K562 (cell line): ENCODE results near the gene ECM1. TPM values are rescaled to one million over a fixed set of nuclear protein-coding genes. Genes with fewer than 3 reads are reported as not detected.

Experiments used
- ATAC-seq: fragments of 200-7000 bp; cut with Tn5 transposase; 3 replicates; pipeline ENCODE4 v1.9.1; 2020; ENCODE audit warnings: moderate library complexity
- BruUV-seq: library from RNA; stranded (reverse); fragments of 400-500 nt; replicated peaks from 2 replicates; lab custom pipeline; 2021; lab: Mats Ljungman, UMichigan
- CTCF ChIA-PET: fragments of 300-600 bp; formaldehyde crosslinking; extraction: SDS; loops from one replicate; lab custom pipeline; 2021; ENCODE audit warnings: low intra/inter-chr PET ratio; lab: Yijun Ruan, JAX
- POLR2A ChIA-PET: fragments of 300-600, 350-650 bp; sonication (Branson Sonifier 250); formaldehyde crosslinking; extraction: SDS; loops from one replicate; lab custom pipeline; 2021; ENCODE audit warnings: antibody characterized with exemption, inconsistent platforms; lab: Yijun Ruan, JAX
- DNase-seq, 4 experiments: peaks; one replicate each; pipeline versions ENCODE4 v3.0.0 to v3.0.0-alpha.2; 2011 to 2018; ENCODE audit warnings: low spot score in 3 of 4, mixed read lengths in 3 of 4; ENCODE audit errors: extremely low read depth in 1 of 4
- FAIRE-seq: peaks from 2 replicates; lab custom pipeline; 2011; peaks lifted over from hg19 to GRCh38; lab: Jason Lieb, UNC
- H2AFZ ChIP-seq: 2 replicates; pipeline ENCODE4 v1.6.0; 2011; ENCODE audit warnings: low read depth, low read length, control low read depth, inconsistent platforms
- H3K27ac ChIP-seq: fragments of 200-600 bp; 3 replicates; pipeline ENCODE4 v1.8.0; 2011; ENCODE audit warnings: low read depth, mild to moderate bottlenecking, control low read depth, inconsistent platforms, low read length, moderate library complexity, mixed read lengths; ENCODE audit errors: extremely low read depth
- H3K27me3 ChIP-seq, 2 experiments: fragments of 300-600 bp in 1 of 2; 2 replicates in 1 of 2; 3 replicates in 1 of 2; pipeline versions ENCODE4 v1.6.0 to v1.8.0; 2011; ENCODE audit warnings: inconsistent platforms in 2 of 2, low read length in 2 of 2, mild to moderate bottlenecking in 1 of 2, mixed read lengths in 1 of 2, moderate library complexity in 1 of 2; ENCODE audit not compliant: control insufficient read depth in 2 of 2, insufficient read depth in 2 of 2
- H3K36me3 ChIP-seq: fragments of 300-600 bp; 3 replicates; pipeline ENCODE4 v1.8.0; 2011; ENCODE audit warnings: mild to moderate bottlenecking, low read length, inconsistent platforms; ENCODE audit not compliant: control insufficient read depth, insufficient read depth
- H3K4me1 ChIP-seq, 2 experiments: fragments of 200-600 bp in 1 of 2; replicated peaks in 1 of 2; 2 replicates in 1 of 2; 3 replicates in 1 of 2; pipeline versions ENCODE4 v1.5.1 to v1.8.0; 2011; ENCODE audit warnings: inconsistent platforms in 2 of 2, low read length in 2 of 2, mild to moderate bottlenecking in 1 of 2, mixed read lengths in 1 of 2, moderate library complexity in 1 of 2; ENCODE audit not compliant: control insufficient read depth in 2 of 2, insufficient read depth in 2 of 2
- H3K4me2 ChIP-seq: 2 replicates; pipeline ENCODE4 v1.6.1; 2011; ENCODE audit warnings: low read length, control low read depth, inconsistent platforms, mixed read lengths; ENCODE audit not compliant: insufficient read depth
- H3K4me3 ChIP-seq: fragments of 200-600 bp; sonication (generic), shearing (Covaris generic); 2 replicates; pipeline ENCODE4 v1.5.1; 2016; ENCODE audit warnings: control low read depth, inconsistent platforms
- H3K79me2 ChIP-seq: fragments of 200-600 bp; 3 replicates; pipeline ENCODE4 v1.8.0; 2011; ENCODE audit warnings: low read length, inconsistent platforms; ENCODE audit not compliant: control insufficient read depth, insufficient read depth
- H3K9ac ChIP-seq, 2 experiments: 2 replicates each; pipeline versions ENCODE4 v1.6.0 to v1.6.1; 2011; ENCODE audit warnings: low read depth in 2 of 2, low read length in 2 of 2, control low read depth in 1 of 2, inconsistent platforms in 1 of 2, mild to moderate bottlenecking in 1 of 2, mixed read lengths in 1 of 2; ENCODE audit not compliant: insufficient read depth in 1 of 2
- H3K9me1 ChIP-seq: one replicate; pipeline ENCODE4 v1.6.0; 2011; ENCODE audit warnings: inconsistent platforms, mild to moderate bottlenecking, low read length, moderate library complexity; ENCODE audit not compliant: control insufficient read depth, insufficient read depth
- H3K9me3 ChIP-seq: replicated peaks from 2 replicates; pipeline ENCODE4 v1.5.1; 2011; ENCODE audit warnings: low read depth, low read length, inconsistent platforms; ENCODE audit not compliant: control insufficient read depth, insufficient read depth
- H4K20me1 ChIP-seq: replicated peaks from 2 replicates; pipeline ENCODE4 v1.6.1; 2011; ENCODE audit warnings: low read length, inconsistent platforms, mixed read lengths; ENCODE audit not compliant: control insufficient read depth, insufficient read depth
- ARID1B ChIP-seq: fragments of 450-650 bp; IDR thresholded peaks from 2 replicates; pipeline ENCODE4 v1.6.1; 2016; ENCODE audit warnings: antibody characterized with exemption, mild to moderate bottlenecking, inconsistent platforms
- BMI1 ChIP-seq: fragments of 150-350 bp; IDR thresholded peaks from 2 replicates; pipeline ENCODE4 v1.6.1; 2014; ENCODE audit warnings: low read length
- DDX20 ChIP-seq: fragments of 450-650 bp; IDR thresholded peaks from 2 replicates; pipeline ENCODE4 v1.6.1; 2016; ENCODE audit warnings: missing genetic modification characterization, low read depth, mild to moderate bottlenecking, missing compliant biosample characterization, moderate library complexity
- FOXP4 ChIP-seq: sonication (generic); formaldehyde crosslinking; IDR thresholded peaks from 2 replicates; pipeline ENCODE4 v1.8.0; 2022; ENCODE audit warnings: mild to moderate bottlenecking, missing genetic modification reagents, borderline replicate concordance
- HNRNPL ChIP-seq: fragments of 200-400 bp; formaldehyde crosslinking; IDR thresholded peaks from 2 replicates; pipeline ENCODE4 v1.6.1; 2017; ENCODE audit warnings: low read depth, mild to moderate bottlenecking, low read length
- HNRNPLL ChIP-seq: fragments of 200-400 bp; formaldehyde crosslinking; IDR thresholded peaks from 2 replicates; pipeline ENCODE4 v1.6.1; 2017; ENCODE audit warnings: low read length, low read depth, mild to moderate bottlenecking; ENCODE audit not compliant: poor library complexity, severe bottlenecking
- IRF1 ChIP-seq: sonication (generic); formaldehyde crosslinking; IDR thresholded peaks from 2 replicates; pipeline ENCODE4 v1.8.0; 2022; ENCODE audit warnings: missing genetic modification reagents, mild to moderate bottlenecking, borderline replicate concordance
- ZNF354B ChIP-seq: fragments of 250-450 bp; sonication (Bioruptor Pico); IDR thresholded peaks from 2 replicates; pipeline ENCODE4 v1.4.0; 2020
- ZNF583 ChIP-seq: fragments of 250-450 bp; sonication (Bioruptor Pico); IDR thresholded peaks from 2 replicates; pipeline ENCODE4 v1.4.0; 2020
- ZNF778 ChIP-seq: fragments of 450-650 bp; formaldehyde crosslinking; IDR thresholded peaks from 2 replicates; pipeline ENCODE4 v1.4.0; 2020; ENCODE audit warnings: mild to moderate bottlenecking, moderate library complexity
- WGBS: fragments of 100-300 bp; shearing (Covaris generic); methylation state at CpG from one replicate; pipeline ENCODE4 v1.1.6; 2016; ENCODE audit warnings: low coverage, mixed read lengths; ENCODE audit not compliant: insufficient coverage; ENCODE audit errors: missing lambda C conversion rate; 5-methylcytosine and 5-hydroxymethylcytosine counted together
- in situ Hi-C: fragments of 300-500 bp; cut with MboI; formaldehyde crosslinking; loops from 4 replicates; pipeline ENCODE4 v1.15.0; 2018; ENCODE audit warnings: inconsistent platforms, mixed read lengths
- intact Hi-C: fragments of 100-400 bp; cut with micrococcal nuclease; formaldehyde crosslinking; loops from 2 replicates; pipeline ENCODE4 v1.14.2; 2022
- polyA plus RNA-seq, 8 experiments: library from polyadenylated mRNA; depleted of rRNA in 4 of 8; stranded (reverse) in 5 of 8; unstranded in 3 of 8; fragments of >200 nt; fragmentation: Nextera tagmentation in 2 of 8; fragmentation: Illumina TruSeq in 1 of 8; extraction: Ambion mirVana in 2 of 8; extraction: Trizol in 1 of 8; gene quantifications; 2 replicates each; pipeline versions ENCODE4 v1.2.1 to v1.2.3, GENCODE V29; 2011 to 2014; ENCODE audit warnings: inconsistent platforms in 1 of 8, missing spikeins in 1 of 8
- total RNA-seq, 7 experiments: library from RNA; depleted of rRNA in 6 of 7; stranded (reverse); fragments of >200 nt in 6 of 7; fragmentation: Illumina TruSeq in 2 of 7; extraction: Trizol in 2 of 7; gene quantifications; 2 replicates each; pipeline versions ENCODE4 v1.2.1 to v1.2.3, GENCODE V29; 2011 to 2021; ENCODE audit warnings: low replicate concordance in 1 of 7
- TF ChIP-seq, protein P1 (sequence below): fragments of 250-450 bp; sonication (Bioruptor Pico); IDR thresholded peaks from 2 replicates; pipeline ENCODE4 v1.4.0; 2020; ENCODE audit warnings: mild to moderate bottlenecking, moderate library complexity

The ECM1 gene
- total and polyA plus RNA-seq, 9 of the 15 experiments (the other 6 are each of a cell fraction or from before 2014, with no cell fraction given): 6.6 to 52.2 (median 12.8) TPM

- Histone ChIP-seq H3K4me3 (no peak overlapping the region), H3K27ac (no peak overlapping the region), H4K20me1 (no peaks in the 10 kb centered on the region), H3K9me3 (no peaks in the 10 kb centered on the region), H3K36me3 (no peaks in the 10 kb centered on the region), H3K79me2 (no peaks in the 10 kb centered on the region), H3K27me3 (no peaks in the 10 kb centered on the region), H3K4me1 (peaks cover 11 to 23% of the 10 kb centered on the region in 2 experiments; a peak in 4 of 5 replicates), H3K9ac (no peak overlapping the region), H3K9me1 (no peaks in the 10 kb centered on the region), H2AFZ (no peak overlapping the region), H3K4me2 (no peak overlapping the region)
- DNase-seq (no peak), ATAC-seq (no peak), FAIRE-seq (no peak)
- 73% methylated on average over 6 of the region's 6 CpGs for WGBS
- intact Hi-C loops: no loop called here
- no TSS peak for BruUV-seq
- ChIA-PET CTCF (no interaction called here), POLR2A (interaction anchor here (0.9 to 6.3 kb wide), 3 partner anchors 9 to 18 kb away, joined by 3 to 53 read pairs (median 5); partner anchors contain the start of genes ADAMTSL4 and FALEC)
- TF ChIP-seq DDX20 (no peak), HNRNPL (no peak), HNRNPLL (no peak), BMI1 (no peak), IRF1 (CRISPR knock-in tag) (no peak), ZNF583 (no peak), ZNF778 (CRISPR knock-in tag) (no peak), FOXP4 (no peak), ARID1B (no peak), ZNF354B (CRISPR knock-in tag) (no peak)
- TF ChIP-seq, protein P1, sequence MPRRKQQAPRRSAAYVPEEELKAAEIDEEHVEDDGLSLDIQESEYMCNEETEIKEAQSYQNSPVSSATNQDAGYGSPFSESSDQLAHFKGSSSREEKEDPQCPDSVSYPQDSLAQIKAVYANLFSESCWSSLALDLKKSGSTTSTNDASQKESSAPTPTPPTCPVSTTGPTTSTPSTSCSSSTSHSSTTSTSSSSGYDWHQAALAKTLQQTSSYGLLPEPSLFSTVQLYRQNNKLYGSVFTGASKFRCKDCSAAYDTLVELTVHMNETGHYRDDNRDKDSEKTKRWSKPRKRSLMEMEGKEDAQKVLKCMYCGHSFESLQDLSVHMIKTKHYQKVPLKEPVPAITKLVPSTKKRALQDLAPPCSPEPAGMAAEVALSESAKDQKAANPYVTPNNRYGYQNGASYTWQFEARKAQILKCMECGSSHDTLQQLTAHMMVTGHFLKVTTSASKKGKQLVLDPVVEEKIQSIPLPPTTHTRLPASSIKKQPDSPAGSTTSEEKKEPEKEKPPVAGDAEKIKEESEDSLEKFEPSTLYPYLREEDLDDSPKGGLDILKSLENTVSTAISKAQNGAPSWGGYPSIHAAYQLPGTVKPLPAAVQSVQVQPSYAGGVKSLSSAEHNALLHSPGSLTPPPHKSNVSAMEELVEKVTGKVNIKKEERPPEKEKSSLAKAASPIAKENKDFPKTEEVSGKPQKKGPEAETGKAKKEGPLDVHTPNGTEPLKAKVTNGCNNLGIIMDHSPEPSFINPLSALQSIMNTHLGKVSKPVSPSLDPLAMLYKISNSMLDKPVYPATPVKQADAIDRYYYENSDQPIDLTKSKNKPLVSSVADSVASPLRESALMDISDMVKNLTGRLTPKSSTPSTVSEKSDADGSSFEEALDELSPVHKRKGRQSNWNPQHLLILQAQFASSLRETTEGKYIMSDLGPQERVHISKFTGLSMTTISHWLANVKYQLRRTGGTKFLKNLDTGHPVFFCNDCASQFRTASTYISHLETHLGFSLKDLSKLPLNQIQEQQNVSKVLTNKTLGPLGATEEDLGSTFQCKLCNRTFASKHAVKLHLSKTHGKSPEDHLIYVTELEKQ (CRISPR knock-in tag): no peak
- in situ Hi-C loops: no loop called here
These were observed 26.1 kb downstream of the ECM1 start for GRCh38 chr1:150534002-150534401.
